HepG2 (cell line): ENCODE results near the gene TJAP1. TPM values are rescaled to one million over a fixed set of nuclear protein-coding genes. Genes with fewer than 3 reads are reported as not detected.

Experiments
- ATF7-NPFF ChIP-seq: sonication (generic); formaldehyde crosslinking; IDR thresholded peaks from 2 replicates; pipeline ENCODE4 v1.8.1; 2023; ENCODE audit warnings: mild to moderate bottlenecking, low read depth, missing genetic modification reagents, moderate library complexity
- ISL2 ChIP-seq: sonication (generic); formaldehyde crosslinking; IDR thresholded peaks from 2 replicates; pipeline ENCODE4 v1.5.0; 2020; ENCODE audit warnings: missing genetic modification reagents
- JDP2 ChIP-seq: sonication (generic); formaldehyde crosslinking; IDR thresholded peaks from 2 replicates; pipeline ENCODE4 v1.8.1; 2022; ENCODE audit warnings: missing genetic modification reagents, borderline replicate concordance
- KLF12 ChIP-seq: sonication (generic); formaldehyde crosslinking; IDR thresholded peaks from 2 replicates; pipeline ENCODE4 v1.4.0; 2020; ENCODE audit warnings: missing genetic modification reagents, borderline replicate concordance
- MBD4 ChIP-seq: IDR thresholded peaks from 2 replicates; pipeline ENCODE4 v1.6.1; 2012; ENCODE audit warnings: low read length, inconsistent platforms, borderline replicate concordance
- MTF2 ChIP-seq: sonication (generic); formaldehyde crosslinking; IDR thresholded peaks from 2 replicates; pipeline ENCODE4 v1.5.0; 2020; ENCODE audit warnings: missing genetic modification reagents, borderline replicate concordance
- NCOA5 ChIP-seq: sonication (generic); formaldehyde crosslinking; IDR thresholded peaks from 2 replicates; pipeline ENCODE4 v1.4.0; 2020; ENCODE audit warnings: missing genetic modification reagents
- PCBP2 ChIP-seq: fragments of 200-400 bp; formaldehyde crosslinking; optimal IDR thresholded peaks from 2 replicates; pipeline ENCODE3; 2018; ENCODE audit warnings: low read length, low read depth; ENCODE audit not compliant: poor library complexity, severe bottlenecking
- SMAD3 ChIP-seq: sonication (generic); formaldehyde crosslinking; IDR thresholded peaks from 2 replicates; pipeline ENCODE4 v1.4.0; 2020; ENCODE audit warnings: missing genetic modification reagents
- ZBTB1 ChIP-seq: sonication (generic); formaldehyde crosslinking; IDR thresholded peaks from 2 replicates; pipeline ENCODE4 v1.4.0; 2020; ENCODE audit warnings: missing genetic modification reagents, borderline replicate concordance
- ZFP41 ChIP-seq: sonication (generic); formaldehyde crosslinking; IDR thresholded peaks from 2 replicates; pipeline ENCODE4 v1.4.0; 2020; ENCODE audit warnings: mild to moderate bottlenecking, missing genetic modification reagents, borderline replicate concordance
- ZNF432 ChIP-seq: sonication (generic); formaldehyde crosslinking; IDR thresholded peaks from 2 replicates; pipeline ENCODE4 v1.5.0; 2020; ENCODE audit warnings: missing genetic modification reagents, mild to moderate bottlenecking, borderline replicate concordance
- ZNF777 ChIP-seq: sonication (generic); formaldehyde crosslinking; IDR thresholded peaks from 2 replicates; pipeline ENCODE4 v1.4.0; 2020; ENCODE audit warnings: missing genetic modification reagents
- polyA plus RNA-seq, 8 experiments: library from polyadenylated mRNA; depleted of rRNA in 3 of 8; stranded (reverse) in 7 of 8; unstranded in 1 of 8; fragments of >200 nt; fragmentation: Illumina TruSeq in 4 of 8; extraction: Trizol in 4 of 8; gene quantifications; 2 replicates each; pipeline versions ENCODE4 v1.2.1 to v1.2.3, GENCODE V29; 2011 to 2016; ENCODE audit warnings: low read depth in 4 of 8, missing spikeins in 1 of 8, mixed read lengths in 1 of 8; ENCODE audit not compliant: insufficient read depth in 1 of 8
- total RNA-seq, 5 experiments: library from RNA; depleted of rRNA; stranded (reverse); fragments of >200 nt; fragmentation: Illumina TruSeq; extraction: Trizol; gene quantifications; 2 replicates each; pipeline ENCODE4 v1.2.3, GENCODE V29; 2016; ENCODE audit warnings: low read depth in 1 of 5
- TF ChIP-seq, protein P1 (sequence below): sonication (generic); formaldehyde crosslinking; conservative IDR thresholded peaks from 2 replicates; pipeline ENCODE4 v1.8.0; 2022; ENCODE audit warnings: mild to moderate bottlenecking, moderate library complexity, missing genetic modification reagents
- TF ChIP-seq, protein P2 (sequence below): sonication (generic); formaldehyde crosslinking; IDR thresholded peaks from 2 replicates; pipeline ENCODE4 v1.4.0; 2020; ENCODE audit warnings: low read depth, missing genetic modification reagents
- TF ChIP-seq, protein P3 (sequence below): sonication (generic); formaldehyde crosslinking; IDR thresholded peaks from 2 replicates; pipeline ENCODE4 v1.4.0; 2020; ENCODE audit warnings: missing genetic modification reagents
- TF ChIP-seq, protein P4 (sequence below): sonication (generic); formaldehyde crosslinking; conservative IDR thresholded peaks from 2 replicates; pipeline ENCODE4 v1.4.0; 2020; ENCODE audit warnings: mild to moderate bottlenecking, missing genetic modification reagents, moderate library complexity
- TF ChIP-seq, protein P5 (sequence below): sonication (generic); formaldehyde crosslinking; IDR thresholded peaks from 2 replicates; pipeline ENCODE4 v1.5.1; 2020; ENCODE audit warnings: mild to moderate bottlenecking, missing genetic modification reagents, borderline replicate concordance

Gene TJAP1
- total and polyA plus RNA-seq, 2 of the 13 experiments (the other 11 are each of a cell fraction or from before 2014, with no cell fraction given), result 15.7 to 41.6 TPM

DNA sequence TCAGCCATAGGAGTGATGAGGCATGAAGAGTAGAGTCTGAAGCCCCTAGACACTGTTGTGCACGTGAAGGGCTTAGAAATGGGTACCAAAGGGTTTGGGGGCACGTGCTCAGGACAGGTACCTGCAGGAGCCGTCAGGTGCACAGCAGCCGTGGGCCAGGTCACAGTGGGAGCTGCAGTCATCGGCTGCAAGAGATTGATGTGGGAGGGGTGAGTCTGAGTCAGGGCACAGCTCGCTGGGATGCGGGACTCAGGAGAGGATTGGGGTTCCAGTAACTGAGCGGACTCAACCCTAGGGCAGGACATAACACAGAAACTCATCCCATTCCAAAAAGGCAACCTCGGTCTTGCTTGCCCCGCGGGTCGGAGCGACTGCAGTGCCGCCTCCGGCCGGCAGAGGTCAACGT is 23.1 kb upstream of the TJAP1 start (continued):
- TF ChIP-seq ISL2 (CRISPR knock-in tag), result no peak
- TF ChIP-seq, protein P1, sequence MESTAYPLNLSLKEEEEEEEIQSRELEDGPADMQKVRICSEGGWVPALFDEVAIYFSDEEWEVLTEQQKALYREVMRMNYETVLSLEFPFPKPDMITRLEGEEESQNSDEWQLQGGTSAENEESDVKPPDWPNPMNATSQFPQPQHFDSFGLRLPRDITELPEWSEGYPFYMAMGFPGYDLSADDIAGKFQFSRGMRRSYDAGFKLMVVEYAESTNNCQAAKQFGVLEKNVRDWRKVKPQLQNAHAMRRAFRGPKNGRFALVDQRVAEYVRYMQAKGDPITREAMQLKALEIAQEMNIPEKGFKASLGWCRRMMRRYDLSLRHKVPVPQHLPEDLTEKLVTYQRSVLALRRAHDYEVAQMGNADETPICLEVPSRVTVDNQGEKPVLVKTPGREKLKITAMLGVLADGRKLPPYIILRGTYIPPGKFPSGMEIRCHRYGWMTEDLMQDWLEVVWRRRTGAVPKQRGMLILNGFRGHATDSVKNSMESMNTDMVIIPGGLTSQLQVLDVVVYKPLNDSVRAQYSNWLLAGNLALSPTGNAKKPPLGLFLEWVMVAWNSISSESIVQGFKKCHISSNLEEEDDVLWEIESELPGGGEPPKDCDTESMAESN, result no peak
- TF ChIP-seq NCOA5 (CRISPR knock-in tag), result no peak
- TF ChIP-seq MTF2, result peak; percentile 98; the same call in 1 of the 2 replicates
- TF ChIP-seq PCBP2, result no peak
- TF ChIP-seq JDP2 (CRISPR knock-in tag), result no peak
- no peak for TF ChIP-seq ZNF432 (CRISPR knock-in tag)
- no peak for TF ChIP-seq ATF7-NPFF
- TF ChIP-seq, protein P2, sequence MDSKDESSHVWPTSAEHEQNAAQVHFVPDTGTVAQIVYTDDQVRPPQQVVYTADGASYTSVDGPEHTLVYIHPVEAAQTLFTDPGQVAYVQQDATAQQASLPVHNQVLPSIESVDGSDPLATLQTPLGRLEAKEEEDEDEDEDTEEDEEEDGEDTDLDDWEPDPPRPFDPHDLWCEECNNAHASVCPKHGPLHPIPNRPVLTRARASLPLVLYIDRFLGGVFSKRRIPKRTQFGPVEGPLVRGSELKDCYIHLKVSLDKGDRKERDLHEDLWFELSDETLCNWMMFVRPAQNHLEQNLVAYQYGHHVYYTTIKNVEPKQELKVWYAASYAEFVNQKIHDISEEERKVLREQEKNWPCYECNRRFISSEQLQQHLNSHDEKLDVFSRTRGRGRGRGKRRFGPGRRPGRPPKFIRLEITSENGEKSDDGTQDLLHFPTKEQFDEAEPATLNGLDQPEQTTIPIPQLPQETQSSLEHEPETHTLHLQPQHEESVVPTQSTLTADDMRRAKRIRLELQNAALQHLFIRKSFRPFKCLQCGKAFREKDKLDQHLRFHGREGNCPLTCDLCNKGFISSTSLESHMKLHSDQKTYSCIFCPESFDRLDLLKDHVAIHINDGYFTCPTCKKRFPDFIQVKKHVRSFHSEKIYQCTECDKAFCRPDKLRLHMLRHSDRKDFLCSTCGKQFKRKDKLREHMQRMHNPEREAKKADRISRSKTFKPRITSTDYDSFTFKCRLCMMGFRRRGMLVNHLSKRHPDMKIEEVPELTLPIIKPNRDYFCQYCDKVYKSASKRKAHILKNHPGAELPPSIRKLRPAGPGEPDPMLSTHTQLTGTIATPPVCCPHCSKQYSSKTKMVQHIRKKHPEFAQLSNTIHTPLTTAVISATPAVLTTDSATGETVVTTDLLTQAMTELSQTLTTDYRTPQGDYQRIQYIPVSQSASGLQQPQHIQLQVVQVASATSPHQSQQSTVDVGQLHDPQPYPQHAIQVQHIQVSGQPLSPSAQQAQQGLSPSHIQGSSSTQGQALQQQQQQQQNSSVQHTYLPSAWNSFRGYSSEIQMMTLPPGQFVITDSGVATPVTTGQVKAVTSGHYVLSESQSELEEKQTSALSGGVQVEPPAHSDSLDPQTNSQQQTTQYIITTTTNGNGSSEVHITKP, result no peak
- TF ChIP-seq ZFP41 (CRISPR knock-in tag), result no peak
- no peak for TF ChIP-seq ZNF777
- TF ChIP-seq MBD4, result no peak
- no peak for TF ChIP-seq SMAD3 (CRISPR knock-in tag)
- TF ChIP-seq, protein P3, sequence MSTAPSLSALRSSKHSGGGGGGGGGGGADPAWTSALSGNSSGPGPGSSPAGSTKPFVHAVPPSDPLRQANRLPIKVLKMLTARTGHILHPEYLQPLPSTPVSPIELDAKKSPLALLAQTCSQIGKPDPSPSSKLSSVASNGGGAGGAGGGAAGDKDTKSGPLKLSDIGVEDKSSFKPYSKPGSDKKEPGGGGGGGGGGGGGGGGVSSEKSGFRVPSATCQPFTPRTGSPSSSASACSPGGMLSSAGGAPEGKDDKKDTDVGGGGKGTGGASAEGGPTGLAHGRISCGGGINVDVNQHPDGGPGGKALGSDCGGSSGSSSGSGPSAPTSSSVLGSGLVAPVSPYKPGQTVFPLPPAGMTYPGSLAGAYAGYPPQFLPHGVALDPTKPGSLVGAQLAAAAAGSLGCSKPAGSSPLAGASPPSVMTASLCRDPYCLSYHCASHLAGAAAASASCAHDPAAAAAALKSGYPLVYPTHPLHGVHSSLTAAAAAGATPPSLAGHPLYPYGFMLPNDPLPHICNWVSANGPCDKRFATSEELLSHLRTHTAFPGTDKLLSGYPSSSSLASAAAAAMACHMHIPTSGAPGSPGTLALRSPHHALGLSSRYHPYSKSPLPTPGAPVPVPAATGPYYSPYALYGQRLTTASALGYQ (CRISPR knock-in tag), result no peak
- no peak for TF ChIP-seq KLF12 (CRISPR knock-in tag)
- TF ChIP-seq, protein P4, sequence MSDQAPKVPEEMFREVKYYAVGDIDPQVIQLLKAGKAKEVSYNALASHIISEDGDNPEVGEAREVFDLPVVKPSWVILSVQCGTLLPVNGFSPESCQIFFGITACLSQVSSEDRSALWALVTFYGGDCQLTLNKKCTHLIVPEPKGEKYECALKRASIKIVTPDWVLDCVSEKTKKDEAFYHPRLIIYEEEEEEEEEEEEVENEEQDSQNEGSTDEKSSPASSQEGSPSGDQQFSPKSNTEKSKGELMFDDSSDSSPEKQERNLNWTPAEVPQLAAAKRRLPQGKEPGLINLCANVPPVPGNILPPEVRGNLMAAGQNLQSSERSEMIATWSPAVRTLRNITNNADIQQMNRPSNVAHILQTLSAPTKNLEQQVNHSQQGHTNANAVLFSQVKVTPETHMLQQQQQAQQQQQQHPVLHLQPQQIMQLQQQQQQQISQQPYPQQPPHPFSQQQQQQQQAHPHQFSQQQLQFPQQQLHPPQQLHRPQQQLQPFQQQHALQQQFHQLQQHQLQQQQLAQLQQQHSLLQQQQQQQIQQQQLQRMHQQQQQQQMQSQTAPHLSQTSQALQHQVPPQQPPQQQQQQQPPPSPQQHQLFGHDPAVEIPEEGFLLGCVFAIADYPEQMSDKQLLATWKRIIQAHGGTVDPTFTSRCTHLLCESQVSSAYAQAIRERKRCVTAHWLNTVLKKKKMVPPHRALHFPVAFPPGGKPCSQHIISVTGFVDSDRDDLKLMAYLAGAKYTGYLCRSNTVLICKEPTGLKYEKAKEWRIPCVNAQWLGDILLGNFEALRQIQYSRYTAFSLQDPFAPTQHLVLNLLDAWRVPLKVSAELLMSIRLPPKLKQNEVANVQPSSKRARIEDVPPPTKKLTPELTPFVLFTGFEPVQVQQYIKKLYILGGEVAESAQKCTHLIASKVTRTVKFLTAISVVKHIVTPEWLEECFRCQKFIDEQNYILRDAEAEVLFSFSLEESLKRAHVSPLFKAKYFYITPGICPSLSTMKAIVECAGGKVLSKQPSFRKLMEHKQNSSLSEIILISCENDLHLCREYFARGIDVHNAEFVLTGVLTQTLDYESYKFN (CRISPR knock-in tag), result no peak
- no peak for TF ChIP-seq ZBTB1
- TF ChIP-seq, protein P5, sequence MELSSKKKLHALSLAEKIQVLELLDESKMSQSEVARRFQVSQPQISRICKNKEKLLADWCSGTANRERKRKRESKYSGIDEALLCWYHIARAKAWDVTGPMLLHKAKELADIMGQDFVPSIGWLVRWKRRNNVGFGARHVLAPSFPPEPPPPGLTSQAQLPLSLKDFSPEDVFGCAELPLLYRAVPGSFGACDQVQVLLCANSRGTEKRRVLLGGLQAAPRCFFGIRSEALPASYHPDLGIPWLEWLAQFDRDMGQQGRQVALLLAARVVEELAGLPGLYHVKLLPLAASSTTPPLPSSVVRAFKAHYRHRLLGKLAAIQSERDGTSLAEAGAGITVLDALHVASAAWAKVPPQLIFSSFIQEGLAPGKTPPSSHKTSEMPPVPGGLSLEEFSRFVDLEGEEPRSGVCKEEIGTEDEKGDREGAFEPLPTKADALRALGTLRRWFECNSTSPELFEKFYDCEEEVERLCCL (CRISPR knock-in tag), result no peak
